Head of caudate nucleus (tissue), 42 donors: ENCODE measurements around the gene SVEP1.

ENCODE experiments used
- DNase-seq, 42 donors: peaks; one replicate each; pipeline versions ENCODE4 v3.0.0 to v3.0.0-alpha.2; 2020 to 2021; ENCODE audit warnings: mixed read lengths in 7 of 42
- intact Hi-C: fragments of 100-400 bp; cut with DNase I; formaldehyde crosslinking; loops from one replicate; pipeline ENCODE4 v1.15.0; 2022

Gene SVEP1

DNA sequence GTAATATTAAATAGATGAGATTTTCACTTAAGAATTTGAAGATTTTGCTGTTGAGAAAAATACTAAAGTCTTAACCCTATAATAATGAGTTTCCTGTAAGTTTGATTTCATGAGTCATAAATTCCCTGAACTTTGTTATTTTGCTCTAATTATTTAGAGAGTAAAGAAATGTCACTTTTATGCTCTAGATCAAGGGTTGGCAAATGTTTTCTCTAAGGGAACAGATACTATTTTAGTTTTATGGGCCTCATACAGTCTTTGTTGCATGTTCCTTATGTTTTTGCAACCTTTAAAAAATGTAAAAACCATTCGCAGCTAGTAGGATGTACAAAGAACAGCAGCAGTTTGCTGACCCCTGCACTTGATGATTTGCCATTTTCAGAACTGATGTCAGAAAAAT is 241.4 kb downstream of the SVEP1 start:
- intact Hi-C loops, result no loop called here
- no peak for DNase-seq

DNA sequence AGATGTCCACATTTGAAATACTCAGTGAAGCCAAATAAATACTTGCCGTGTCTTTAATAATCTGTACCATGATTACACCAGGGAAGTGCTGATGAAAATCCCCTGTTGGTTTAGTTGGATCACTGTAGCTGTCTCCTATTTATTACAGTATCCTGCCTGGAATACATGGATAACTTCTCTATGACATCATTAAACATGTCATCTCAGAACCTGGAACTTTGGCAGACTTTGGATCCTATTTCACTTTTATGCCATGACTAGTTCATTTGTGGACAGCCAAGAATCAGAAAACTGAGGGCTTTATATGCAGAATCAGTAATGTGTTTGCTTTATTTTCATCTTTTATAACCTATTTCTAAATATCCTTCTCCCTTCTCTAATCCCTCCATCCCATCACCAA is 241.8 kb downstream of the SVEP1 start, which contains the start of gene TXNDC8:
TSS of gene TXNDC8 (minus strand) at position 137 of the 400 bp plus-strand sequence.
- no peak for DNase-seq
- intact Hi-C loops, result no loop called here

DNA sequence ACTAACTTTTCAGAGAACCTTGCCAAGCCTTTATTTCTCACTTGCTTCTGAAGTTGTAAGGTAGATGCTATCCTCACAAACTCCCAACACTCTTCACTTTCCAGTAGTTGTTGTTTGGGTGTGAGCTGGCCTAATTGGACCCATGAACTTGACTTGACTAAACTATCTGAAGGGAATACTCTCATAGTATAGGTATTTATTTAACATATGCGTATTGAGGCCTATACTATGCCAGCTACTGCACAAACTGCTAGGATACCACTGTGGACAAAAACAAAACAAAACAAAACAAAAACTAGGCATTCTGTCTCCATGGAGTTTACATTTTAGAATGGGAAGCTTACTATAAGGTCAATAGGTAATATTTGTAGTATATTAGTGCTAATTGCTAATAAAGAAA is 243.2 kb downstream of the SVEP1 start:
- intact Hi-C loops, result no loop called here

DNA sequence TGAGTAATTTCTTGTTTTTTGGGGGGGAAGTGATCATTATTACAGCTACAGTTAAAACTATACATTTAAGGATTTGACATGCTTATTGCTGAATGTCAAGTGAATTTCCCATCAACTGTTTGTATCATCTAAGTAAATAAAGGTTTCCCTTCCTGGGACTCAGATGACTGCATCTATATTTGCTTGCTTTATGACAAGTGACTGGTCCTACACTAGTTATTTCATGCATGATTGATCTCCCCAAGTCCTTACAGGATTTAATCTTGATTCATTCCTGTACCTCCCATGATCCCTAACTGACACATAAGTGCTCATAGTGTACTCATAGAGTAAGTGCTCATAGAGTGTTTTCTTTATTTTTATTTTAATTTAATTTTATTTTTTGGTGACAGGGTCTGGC is 244.7 kb downstream of the SVEP1 start:
- intact Hi-C loops, result no loop called here

More for the DNA sequence above, 243.2 kb downstream of the SVEP1 start:
- DNase-seq, result no peak

DNA sequence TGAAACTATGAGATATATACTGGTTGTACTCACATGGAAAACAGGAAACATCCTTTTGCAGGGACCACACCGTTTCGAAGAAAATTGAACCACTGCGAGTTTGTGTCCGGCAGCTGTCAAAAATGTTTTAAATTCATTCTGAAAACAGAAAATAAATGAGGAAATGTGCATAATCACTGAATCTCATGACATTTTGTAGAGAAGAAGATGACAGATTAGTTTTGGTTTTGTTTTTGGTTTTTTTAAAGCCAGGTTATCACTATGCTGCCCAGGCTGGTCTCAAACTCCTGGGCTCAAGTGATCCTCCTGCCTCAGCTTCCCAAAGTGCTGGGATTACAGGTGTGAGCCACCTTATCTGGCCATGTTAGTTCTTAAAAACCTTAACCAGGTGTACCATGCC is 245.4 kb downstream of the SVEP1 start:
- no peak for DNase-seq
- intact Hi-C loops, result no loop called here

More for the DNA sequence above, 244.7 kb downstream of the SVEP1 start:
- no peak for DNase-seq

DNA sequence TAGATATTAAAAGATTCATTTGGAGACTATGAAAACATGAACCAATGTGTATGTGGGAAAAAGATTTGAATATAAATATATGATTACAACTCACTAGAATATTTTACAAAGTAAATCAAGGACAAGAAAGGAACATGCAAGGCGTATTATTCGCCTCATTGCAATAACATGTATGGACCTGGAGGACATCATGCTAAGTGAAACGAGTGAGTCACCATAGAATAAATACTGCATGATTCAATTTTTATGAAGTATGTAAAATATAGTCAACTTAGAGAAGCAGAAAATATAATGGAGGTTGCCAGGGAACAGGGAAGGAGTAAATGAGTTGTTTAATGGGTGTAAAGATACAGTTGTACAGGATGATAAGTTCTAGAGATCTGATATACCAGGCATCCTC is 246.8 kb downstream of the SVEP1 start:
- no peak for DNase-seq
- intact Hi-C loops, result no loop called here

DNA sequence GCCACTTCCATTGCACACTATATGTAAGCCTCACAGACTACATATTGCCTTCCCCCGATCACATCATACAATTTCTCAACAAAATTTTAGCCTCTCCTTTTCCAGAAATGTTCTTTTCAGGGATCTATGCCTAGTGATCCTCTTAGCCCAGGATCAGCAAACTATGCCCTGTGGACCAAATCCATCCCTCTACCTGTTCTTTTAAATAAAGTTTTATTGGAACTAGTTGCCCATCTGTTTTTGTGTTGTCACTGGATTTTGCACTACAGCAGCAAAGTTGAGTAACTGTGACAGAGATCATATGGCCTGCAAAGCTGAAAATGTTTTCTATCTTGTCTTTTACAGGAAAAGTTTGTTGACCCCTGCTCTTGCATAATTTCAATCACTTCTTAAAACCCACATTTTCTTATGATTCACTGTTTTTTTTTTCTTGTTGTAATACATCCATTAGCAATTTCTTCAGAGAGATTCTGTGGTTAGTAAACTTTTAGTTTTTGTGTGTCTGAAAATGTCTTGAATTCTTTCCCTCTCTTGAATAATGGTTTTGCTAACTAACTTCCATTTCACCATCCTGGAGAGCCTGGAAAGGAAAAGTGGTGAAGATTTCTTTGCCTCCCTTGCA is 248.9 kb downstream of the SVEP1 start:
- DNase-seq, result no peak
- intact Hi-C loops, result no loop called here

DNA sequence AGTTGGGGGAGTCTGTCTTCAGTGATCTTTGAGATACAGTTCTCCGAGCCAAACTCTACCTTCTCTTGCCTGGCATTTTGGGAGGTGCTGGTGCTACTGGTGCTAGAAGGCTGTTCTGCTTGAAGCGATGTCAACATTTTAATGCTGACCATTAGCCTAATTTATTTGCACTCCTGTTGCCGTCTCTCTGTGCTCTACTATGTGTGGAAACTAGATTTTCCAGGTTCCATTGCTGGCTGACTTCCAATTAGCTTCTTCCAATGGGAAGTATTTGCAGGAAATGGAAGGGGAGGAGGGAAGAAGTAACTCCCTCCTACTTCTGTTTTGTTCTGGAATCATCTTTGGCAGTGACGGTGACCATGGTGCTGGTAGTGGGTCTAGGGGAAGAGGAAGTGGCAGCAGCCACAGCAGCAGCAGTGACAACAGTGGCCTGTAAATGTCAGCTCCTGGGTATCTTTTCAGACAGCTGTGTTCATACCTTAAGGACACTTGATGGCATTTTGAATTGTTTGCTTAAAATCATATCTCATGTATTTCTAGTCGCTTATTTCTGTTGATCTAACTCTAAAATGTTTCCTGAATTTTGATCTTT is 249.8 kb downstream of the SVEP1 start:
- intact Hi-C loops, result no loop called here
- DNase-seq, result no peak

DNA sequence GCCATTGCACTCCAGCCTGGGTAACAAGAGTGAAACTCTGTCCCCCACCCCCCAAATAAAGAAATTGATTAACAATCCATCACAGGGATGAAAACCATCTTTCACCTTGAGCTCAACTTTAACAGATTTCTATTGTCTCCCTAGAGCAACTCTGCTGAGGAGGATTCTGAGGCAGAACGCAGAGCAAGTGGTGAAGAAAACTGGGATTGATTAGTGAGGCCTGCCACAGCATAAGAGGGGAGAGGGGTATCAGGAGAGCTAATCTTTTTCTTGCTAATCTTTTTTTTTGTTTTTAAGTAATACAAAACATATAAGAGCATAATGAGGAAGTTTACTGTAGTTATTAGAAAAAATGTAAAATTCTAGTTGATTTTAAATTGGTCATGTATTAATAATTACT is 250.8 kb downstream of the SVEP1 start:
- intact Hi-C loops, result no loop called here
- no peak for DNase-seq

DNA sequence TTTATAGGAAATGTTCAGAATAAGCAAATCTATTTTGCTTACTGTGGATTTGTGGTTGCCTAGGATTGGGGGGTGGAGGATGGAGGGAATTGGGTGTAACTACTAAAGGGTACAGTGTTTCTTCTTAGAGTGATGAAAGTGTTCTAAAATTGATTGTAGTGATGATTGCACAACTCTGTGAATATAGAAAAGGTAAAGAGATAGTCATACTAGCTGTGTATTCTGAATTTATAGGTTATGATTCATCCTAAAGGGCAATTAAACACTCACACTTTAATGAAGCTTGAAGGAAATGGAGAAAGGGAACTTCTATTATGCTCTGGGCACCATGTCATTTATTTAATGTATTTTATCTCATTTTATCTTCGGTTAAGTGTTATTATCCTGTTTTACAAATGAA is 251.8 kb downstream of the SVEP1 start:
- DNase-seq, result no peak
- intact Hi-C loops, result no loop called here

DNA sequence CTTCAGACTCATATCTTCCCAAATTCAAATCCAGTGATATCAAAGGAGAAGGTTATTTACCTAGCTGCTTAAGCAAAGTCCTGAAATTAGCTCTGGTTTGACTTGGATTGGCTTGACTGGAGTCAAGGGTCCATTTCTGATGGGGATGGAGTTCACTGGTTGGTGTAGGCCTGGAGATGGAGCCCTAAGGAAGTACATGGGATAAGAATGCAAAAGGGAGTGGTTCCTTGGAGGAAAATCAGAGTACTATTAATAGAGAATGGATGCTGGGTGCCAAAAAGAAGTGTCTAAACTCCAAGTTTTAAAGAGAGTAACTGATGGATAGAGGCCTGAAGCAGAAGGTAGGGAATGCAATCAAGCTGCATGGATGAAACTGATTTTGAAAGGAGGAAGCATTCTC is 255.7 kb downstream of the SVEP1 start:
- no peak for DNase-seq
- intact Hi-C loops, result no loop called here

DNA sequence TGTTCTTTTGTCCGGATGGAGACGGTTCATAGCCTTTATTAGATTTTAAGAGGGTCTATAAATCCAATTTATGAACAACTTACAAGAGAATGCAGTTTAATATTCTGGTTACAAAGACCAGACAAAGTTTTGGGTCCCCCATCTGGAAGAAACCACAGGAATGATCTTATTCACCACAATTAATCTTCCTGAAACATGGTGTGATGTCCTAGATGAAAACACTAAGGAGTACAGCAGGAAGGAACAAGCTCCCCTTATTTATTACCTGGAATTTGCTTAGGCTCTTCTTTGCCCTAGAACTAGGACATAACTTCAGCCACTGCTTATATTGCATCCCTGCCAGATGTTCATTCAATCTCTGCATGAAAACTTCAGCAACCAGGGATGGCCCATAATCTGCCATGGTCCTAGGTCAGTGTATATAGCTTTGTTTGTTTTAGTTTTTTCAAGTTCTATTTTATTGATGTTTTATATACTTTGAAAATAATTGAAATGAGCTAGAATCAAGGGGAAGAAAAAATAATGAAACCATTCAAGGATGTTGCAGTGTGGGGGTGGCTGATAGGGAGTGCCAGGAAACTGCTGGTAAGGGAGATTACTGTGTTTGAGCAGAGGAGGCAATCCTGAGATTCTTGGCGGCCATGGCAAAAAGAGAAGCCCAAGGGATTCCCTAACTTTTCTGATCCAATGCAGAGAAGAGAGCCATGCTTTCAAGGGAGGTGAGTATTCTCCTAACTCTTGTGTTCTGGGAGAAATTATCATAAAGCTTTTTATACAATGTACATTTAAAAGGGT is 258.7 kb downstream of the SVEP1 start:
- no peak for DNase-seq
- intact Hi-C loops, result no loop called here

DNA sequence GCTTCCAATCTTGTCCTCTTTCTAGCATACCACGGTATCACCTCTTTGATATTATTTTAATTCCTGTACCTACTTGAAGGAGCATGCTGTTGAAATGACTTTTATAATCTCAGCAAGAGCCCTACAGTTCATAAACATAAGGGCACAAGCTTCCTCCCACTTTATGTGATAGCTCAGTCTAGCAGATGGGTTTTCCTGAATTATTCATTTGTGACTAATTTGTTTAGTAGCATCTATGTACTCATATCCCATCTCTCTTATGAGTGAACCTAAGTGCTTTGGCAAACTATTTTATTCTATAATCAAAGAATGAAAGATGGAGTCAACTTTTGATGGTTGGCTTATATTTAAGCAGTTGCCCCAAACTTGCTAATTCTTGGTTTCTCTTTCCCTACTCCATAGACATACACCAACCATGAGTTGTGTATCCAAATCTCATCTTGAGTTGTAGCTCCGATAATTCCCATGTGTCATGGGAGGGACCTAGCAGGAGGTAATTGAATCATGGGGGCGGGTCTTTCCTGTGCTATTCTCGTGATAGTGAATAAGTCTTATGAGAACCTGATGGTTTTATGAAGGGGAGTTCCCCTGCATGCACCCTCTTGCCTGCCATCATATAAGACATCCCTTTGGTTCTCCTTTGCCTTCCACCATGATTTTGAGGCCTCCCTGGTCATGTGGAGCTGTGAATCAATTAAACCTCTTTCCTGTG is 259.6 kb downstream of the SVEP1 start:
- intact Hi-C loops, result no loop called here
- no peak for DNase-seq

DNA sequence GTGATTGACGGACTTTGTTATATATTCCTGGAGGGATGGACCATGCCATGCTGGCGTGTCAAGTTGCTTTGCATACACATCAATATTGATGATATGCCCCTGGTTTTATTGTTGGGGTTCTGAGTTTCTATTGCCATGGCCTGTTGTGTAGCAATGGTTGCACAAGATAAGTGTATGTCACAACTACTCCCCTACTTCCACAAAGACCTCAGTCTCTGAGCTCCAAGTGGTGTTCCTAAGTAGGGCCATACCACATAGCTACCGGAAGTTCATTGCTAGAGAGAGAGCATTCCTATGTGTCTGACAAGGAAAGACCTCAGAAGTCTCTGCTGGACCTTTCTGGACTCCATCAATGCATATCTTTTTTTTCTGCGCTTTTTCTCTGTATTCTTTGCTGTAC is 261.6 kb downstream of the SVEP1 start:
- no peak for DNase-seq

DNA sequence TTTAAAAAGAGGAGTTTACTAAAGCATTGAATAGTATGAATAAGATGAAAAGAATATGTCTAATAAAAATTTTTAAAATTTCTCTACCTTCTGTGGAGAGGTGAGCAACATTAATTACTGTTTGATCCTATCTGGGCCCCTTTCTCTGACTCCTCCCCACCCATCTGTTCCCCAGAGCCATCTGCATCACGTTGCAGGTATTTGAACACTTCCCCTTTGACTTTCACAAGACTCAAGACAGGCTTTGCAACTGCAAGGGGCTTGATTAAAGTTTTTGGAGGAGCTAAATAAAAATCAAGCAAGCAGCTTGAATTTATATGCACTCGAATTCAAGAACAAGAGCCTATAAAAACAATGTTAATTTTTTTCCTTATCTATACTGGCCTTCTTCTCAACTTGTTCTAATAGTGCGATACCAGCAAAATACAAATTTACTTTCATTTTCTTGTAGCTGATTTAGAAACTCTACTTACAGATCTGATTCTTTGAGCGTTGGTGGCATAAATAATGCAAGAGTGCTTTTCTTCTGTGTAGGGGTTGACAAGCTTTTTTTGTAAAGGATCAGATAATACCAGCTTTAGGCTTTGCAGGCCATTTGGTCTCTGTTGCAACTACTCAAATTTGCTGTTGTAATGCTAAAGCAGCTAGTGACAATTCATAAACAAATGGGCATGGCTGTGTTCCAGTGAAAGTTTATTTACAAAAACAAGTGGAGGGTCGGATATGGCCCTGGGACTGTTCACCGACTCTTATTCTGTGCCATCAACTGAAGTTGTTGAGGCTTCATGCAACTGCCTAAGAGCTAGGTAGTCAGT is 263.1 kb downstream of the SVEP1 start:
- intact Hi-C loops, result no loop called here
- DNase-seq, result no peak

More for the DNA sequence above, 261.6 kb downstream of the SVEP1 start:
- intact Hi-C loops, result no loop called here
